Left lobe of liver (tissue), 2 donors: ENCODE data around the gene NADSYN1. TPM values are rescaled to one million over a fixed set of nuclear protein-coding genes. Genes with fewer than 3 reads are reported as not detected.

Source experiments
- ATAC-seq: fragments of 200-7000 bp; cut with Tn5 transposase; one replicate; pipeline ENCODE4 v1.9.1; 2020; ENCODE audit warnings: mild to moderate bottlenecking, moderate library complexity
- DNase-seq: peaks from one replicate; pipeline ENCODE4 v3.0.0-alpha.2; 2020; ENCODE audit warnings: low spot score
- total RNA-seq: library from RNA; stranded (reverse); gene quantifications from one replicate; pipeline ENCODE4 v1.2.1, GENCODE V29; 2021
- donor health status: DM: no; HTN: no; CAD: no; lungs with moderate emphysema.
- donor health status: DM: no; HTN: yes; CAD: no.

Gene NADSYN1
- total RNA-seq, 1 donor from 2014 or later: 39.7 TPM

GRCh38 chr11:71432761-71433647 lies 20.0 kb upstream of the NADSYN1 start:
- ATAC-seq (peak; percentile 75), DNase-seq (peak; percentile 95)

GRCh38 chr11:71433648-71434450 lies 19.2 kb upstream of the NADSYN1 start:
- peak; percentile 66 for ATAC-seq
- peak; percentile 88 for DNase-seq

GRCh38 chr11:71434576-71435130 lies 18.4 kb upstream of the NADSYN1 start:
- ATAC-seq: no peak
- no peak for DNase-seq

- no peak for DNase-seq
- no peak for ATAC-seq
Observed at GRCh38 chr11:71435278-71435951, 17.6 kb upstream of the NADSYN1 start.

GRCh38 chr11:71436861-71437260 lies 16.1 kb upstream of the NADSYN1 start:
- ATAC-seq: no peak
- DNase-seq: no peak

- DNase-seq (no peak), ATAC-seq (no peak)
Observed at GRCh38 chr11:71437399-71437798, 15.6 kb upstream of the NADSYN1 start.

- DNase-seq: no peak
- ATAC-seq: no peak
Observed at GRCh38 chr11:71437879-71438278, 15.1 kb upstream of the NADSYN1 start.

GRCh38 chr11:71438650-71439049 lies 14.4 kb upstream of the NADSYN1 start:
- no peak for ATAC-seq
- DNase-seq: no peak

- ATAC-seq: no peak
- DNase-seq: no peak
Observed at GRCh38 chr11:71440021-71440755, 12.8 kb upstream of the NADSYN1 start.

GRCh38 chr11:71441251-71441650 lies 11.8 kb upstream of the NADSYN1 start:
- ATAC-seq (no peak), DNase-seq (no peak)

- DNase-seq (no peak), ATAC-seq (no peak)
Observed at GRCh38 chr11:71442123-71442522, 10.9 kb upstream of the NADSYN1 start.

GRCh38 chr11:71442880-71443279 lies 10.1 kb upstream of the NADSYN1 start:
- DNase-seq: no peak
- ATAC-seq: no peak

- ATAC-seq: no peak
- no peak for DNase-seq
Observed at GRCh38 chr11:71443736-71444445, 9.1 kb upstream of the NADSYN1 start.

- DNase-seq (no peak), ATAC-seq (no peak)
Observed at GRCh38 chr11:71444811-71445210, 8.2 kb upstream of the NADSYN1 start.

- DNase-seq (no peak), ATAC-seq (no peak)
Observed at GRCh38 chr11:71446150-71446549, 6.9 kb upstream of the NADSYN1 start.

- DNase-seq (peak; percentile 76), ATAC-seq (peak; percentile 56)
Observed at GRCh38 chr11:71446942-71447688, 5.9 kb upstream of the NADSYN1 start.

- DNase-seq (no peak), ATAC-seq (peak; percentile 23)
Observed at GRCh38 chr11:71447791-71448256, 5.2 kb upstream of the NADSYN1 start.

GRCh38 chr11:71448257-71449171 lies 4.5 kb upstream of the NADSYN1 start, which contains the start of gene DHCR7:
TSS of gene DHCR7 (minus strand) at chr11:71448393. CDS start at chr11:71444952, 3,441 bp downstream.
- DNase-seq (peak; percentile 98), ATAC-seq (peak; percentile 76)
